ENCODE data around the gene PFN1.

PFN1 gene

GRCh38 chr17:4895657-4896331 is 52.5 kb downstream of the PFN1 start:
- peaks cover 26 to 38% (median 28%) of the 10 kb centered on the region in 11 experiments for H3K27me3 ChIP-seq
- H3K36me3 ChIP-seq, result peaks cover 46 to 75% (median 68%) of the 10 kb centered on the region in 11 experiments

More at GRCh38 chr17:4895657-4896331, 52.5 kb downstream of the PFN1 start:
- H4K20me1 ChIP-seq, result peaks cover 0 to 45% (median 0%) of the 10 kb centered on the region in 11 experiments; a peak in 10 of 22 replicates
- H3K4me1 ChIP-seq, result peaks cover 23 to 73% (median 29%) of the 10 kb centered on the region in 10 experiments
- no peak overlapping the region for H3K4me3 ChIP-seq
- peak overlapping the region in 4 of 11 experiments; percentile 2 to 30 (median 22); a peak in 6 of 22 replicates for H3K4me2 ChIP-seq
- 0 out of 22 replicates have a peak overlapping the region, but pooled peaks of 1 of the 11 experiments have one; percentile 26 for H3K9ac ChIP-seq
- H3K9me3 ChIP-seq (replicated peaks in 1 of 11), result no peaks in the 10 kb centered on the region
- no peak for TF ChIP-seq Cebpa-rat (IDR thresholded peaks at IDR 0.05)
- H3K27ac ChIP-seq, result no peak overlapping the region

All from BLaER1 treated with 17β-estradiol and CSF1 and Interleukin-3, amounts not matched to agents 10 nM and 100 nM (cell line).